GM19351 (cell line): ENCODE measurements around the gene ZNF662.

Experiments
- ATAC-seq: cut with Tn5 transposase; IDR thresholded peaks from one replicate; pipeline ENCODE4 v1.9.1; 2021; ENCODE audit warnings: mild to moderate bottlenecking, moderate library complexity; ENCODE audit not compliant: unreplicated experiment

ZNF662 gene

GRCh38 chr3:42886294-42886822, 19.6 kb upstream of the ZNF662 start:
- ATAC-seq = no peak

- no peak for ATAC-seq
Measured at GRCh38 chr3:42887084-42887483, 18.9 kb upstream of the ZNF662 start.

GRCh38 chr3:42891042-42891441, 14.9 kb upstream of the ZNF662 start:
- no peak for ATAC-seq

GRCh38 chr3:42892169-42892568, 13.8 kb upstream of the ZNF662 start:
- no peak for ATAC-seq

- ATAC-seq = no peak
Measured at GRCh38 chr3:42892807-42893206, 13.1 kb upstream of the ZNF662 start.

- no peak for ATAC-seq
Measured at GRCh38 chr3:42894698-42895579, 11.0 kb upstream of the ZNF662 start.

GRCh38 chr3:42895580-42895868, 10.4 kb upstream of the ZNF662 start:
- no peak for ATAC-seq

GRCh38 chr3:42898896-42899675, 6.9 kb upstream of the ZNF662 start:
- ATAC-seq = no peak

GRCh38 chr3:42900226-42901072, 5.5 kb upstream of the ZNF662 start:
- ATAC-seq = no peak

- ATAC-seq = no peak
Measured at GRCh38 chr3:42901073-42901415, 4.9 kb upstream of the ZNF662 start.

- no peak for ATAC-seq
Measured at GRCh38 chr3:42902257-42902656, 3.7 kb upstream of the ZNF662 start.

GRCh38 chr3:42904076-42904475, 1.9 kb upstream of the ZNF662 start:
- no peak for ATAC-seq

GRCh38 chr3:42905740-42906069, 237 bp upstream of the ZNF662 start:
- no peak for ATAC-seq

- no peak for ATAC-seq
Measured at GRCh38 chr3:42906848-42907183, 874 bp downstream of the ZNF662 start.

- ATAC-seq = no peak
Measured at GRCh38 chr3:42908675-42909074, 2.7 kb downstream of the ZNF662 start.

- no peak for ATAC-seq
Measured at GRCh38 chr3:42911551-42911950, 5.6 kb downstream of the ZNF662 start.

GRCh38 chr3:42914771-42915515, 9.0 kb downstream of the ZNF662 start:
- no peak for ATAC-seq

GRCh38 chr3:42923606-42924005, 17.7 kb downstream of the ZNF662 start:
- no peak for ATAC-seq

- no peak for ATAC-seq
Measured at GRCh38 chr3:42926310-42926709, 20.4 kb downstream of the ZNF662 start.

- no peak for ATAC-seq
Measured at GRCh38 chr3:42934111-42934510, 28.2 kb downstream of the ZNF662 start.

- no peak for ATAC-seq
Measured at GRCh38 chr3:42934910-42935309, 29.0 kb downstream of the ZNF662 start.
